ENCODE results near the gene PCP4.

GRCh38 chr21:39904457-39904856 lies 37.2 kb downstream of the PCP4 start:
- no peak for TF ChIP-seq CTCF (IDR thresholded peaks at IDR 0.05)
- no peak for TF ChIP-seq TCF7L2 (IDR thresholded peaks at IDR 0.05; ENCODE audit: low read depth, low read length)
- no peak for TF ChIP-seq REST (IDR thresholded peaks at IDR 0.05; ENCODE audit: insufficient read depth in 1 of 2, low read depth in 2 of 2, low read length in 1 of 2)
- no peak for TF ChIP-seq POLR2AphosphoS5 (IDR thresholded peaks at IDR 0.05; ENCODE audit: low read depth, low read length)
- no peak for TF ChIP-seq SIN3A (IDR thresholded peaks at IDR 0.05; ENCODE audit: borderline replicate concordance, insufficient read depth, low read depth, low read length)
